ENCODE measurements around the gene SMAD1. TPM values are rescaled to one million over a fixed set of nuclear protein-coding genes. Genes with fewer than 3 reads are reported as not detected.

Gene SMAD1
- 13.6 and 16.4 TPM in 2 replicates for total RNA-seq

DNA sequence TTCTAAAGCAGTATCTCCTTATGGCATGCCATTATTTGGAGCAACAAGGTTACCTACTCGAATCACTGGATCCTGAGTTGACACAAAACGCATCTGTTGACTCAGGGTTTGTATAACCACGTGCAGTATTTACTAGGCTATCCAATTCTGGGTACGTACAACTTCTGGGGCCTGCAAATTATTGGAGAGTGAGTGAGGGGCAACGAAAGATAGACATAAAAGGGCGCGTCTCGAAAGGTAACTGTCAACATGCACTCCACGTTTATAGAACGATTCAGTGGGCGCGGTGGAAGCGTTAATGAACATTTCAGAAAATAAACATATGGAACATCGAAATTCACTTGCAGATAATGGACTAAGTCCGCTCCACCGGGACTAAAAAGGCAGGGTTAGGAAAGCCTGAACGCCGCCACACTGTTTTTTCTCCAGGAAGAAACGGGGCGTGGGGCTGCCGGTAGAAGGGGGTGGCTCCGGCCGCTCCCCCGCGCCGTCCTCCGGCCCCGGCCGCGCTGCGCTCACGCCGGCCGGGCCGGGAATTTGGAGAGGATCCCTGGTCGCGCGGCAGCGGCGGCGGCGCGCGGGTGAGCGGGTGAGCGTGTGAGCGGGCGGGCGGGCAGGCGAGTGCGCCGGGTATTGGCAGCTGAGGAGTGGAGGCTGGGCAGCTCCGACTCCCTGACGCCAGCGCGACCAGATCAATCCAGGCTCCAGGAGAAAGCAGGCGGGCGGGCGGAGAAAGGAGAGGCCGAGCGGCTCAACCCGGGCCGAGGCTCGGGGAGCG, at the start of gene SMAD1:
SMAD1 (plus strand) TSS at position 690 of the 778 bp plus-strand sequence. CDS start 32,761 bp downstream, outside the sequence.

Other genes starting within 250 kb of the SMAD1 start
- gene MMAA, start 137.5 kb downstream of the SMAD1 start, total RNA-seq, result 3.7 and 3.9 TPM in 2 replicates
- gene C4orf51, start 198.3 kb downstream of the SMAD1 start, total RNA-seq, result not detected in 2 replicates

Data from subcutaneous preadipocyte (primary cell).